CD4-positive, alpha-beta T cell treated with Interleukin-17A for 4 hours (primary cell): ENCODE results near the gene MRPL20.
"Not testable (repeated sequence)": the region's sequence is repeated elsewhere in the genome, so short reads cannot be mapped to it uniquely, and the experiment has no call there.

Experiments used
- DNase-seq: peaks from one replicate; pipeline ENCODE4 v3.0.0-alpha.2; 2020; ENCODE audit warnings: mixed read lengths

Gene MRPL20

GRCh38 chr1:1437033-1437903 lies 30.2 kb upstream of the MRPL20 start:
- DNase-seq: no peak

- DNase-seq: no peak
Observed at GRCh38 chr1:1436630-1437032, 29.5 kb upstream of the MRPL20 start.

GRCh38 chr1:1435911-1436629 lies 29.0 kb upstream of the MRPL20 start:
- no peak for DNase-seq

GRCh38 chr1:1435106-1435903 lies 28.2 kb upstream of the MRPL20 start, which contains the start of gene VWA1:
TSS of gene VWA1 (plus strand) at chr1:1435690. CDS start at chr1:1435749, 59 bp downstream.
- peak; percentile 62 for DNase-seq

GRCh38 chr1:1434824-1435105 lies 27.7 kb upstream of the MRPL20 start:
- DNase-seq: no peak

GRCh38 chr1:1434131-1434823 lies 27.2 kb upstream of the MRPL20 start:
- no peak for DNase-seq

- no peak for DNase-seq
Observed at GRCh38 chr1:1433804-1434130, 26.7 kb upstream of the MRPL20 start.

- no peak for DNase-seq
Observed at GRCh38 chr1:1432951-1433803, 26.1 kb upstream of the MRPL20 start.

- DNase-seq: no peak
Observed at GRCh38 chr1:1432274-1432950, 25.3 kb upstream of the MRPL20 start.

GRCh38 chr1:1431845-1432273 lies 24.8 kb upstream of the MRPL20 start:
- DNase-seq: no peak

GRCh38 chr1:1430992-1431844 lies 24.1 kb upstream of the MRPL20 start:
- no peak for DNase-seq

GRCh38 chr1:1430114-1430982 lies 23.3 kb upstream of the MRPL20 start:
- DNase-seq: no peak

- no peak for DNase-seq
Observed at GRCh38 chr1:1429671-1430073, 22.6 kb upstream of the MRPL20 start.

- DNase-seq: not testable (repeated sequence)
Observed at GRCh38 chr1:1428967-1429366, 21.9 kb upstream of the MRPL20 start.

GRCh38 chr1:1428174-1428573 lies 21.1 kb upstream of the MRPL20 start:
- no peak for DNase-seq

GRCh38 chr1:1427820-1428148 lies 20.7 kb upstream of the MRPL20 start:
- DNase-seq: no peak

GRCh38 chr1:1427106-1427819 lies 20.2 kb upstream of the MRPL20 start:
- DNase-seq: peak; percentile 21

GRCh38 chr1:1426496-1427105 lies 19.5 kb upstream of the MRPL20 start:
- no peak for DNase-seq
